Keratinocyte (primary cell): Measurements from ENCODE around the gene POLR2J3. TPM values are rescaled to one million over a fixed set of nuclear protein-coding genes. Genes with fewer than 3 reads are reported as not detected.
"Not testable (repeated sequence)": the region's sequence is repeated elsewhere in the genome, so short reads cannot be mapped to it uniquely, and the experiment has no call there.

Experiments used
- DNase-seq: peaks from one replicate; pipeline ENCODE4 v3.0.0-alpha.2; 2011; ENCODE audit warnings: low read depth, missing footprints, low spot score
- FAIRE-seq: peaks from 2 replicates; lab custom pipeline; 2011; peaks lifted over from hg19 to GRCh38; lab: Jason Lieb, UNC
- H2AFZ ChIP-seq: 2 replicates; pipeline ENCODE4 v1.6.0; 2012; ENCODE audit warnings: low read length, control low read depth, inconsistent platforms; ENCODE audit not compliant: control insufficient read depth
- H3K27ac ChIP-seq: 2 replicates; pipeline ENCODE4 v1.5.1; 2011; ENCODE audit warnings: low read length; ENCODE audit not compliant: control insufficient read depth, insufficient read depth
- H3K27me3 ChIP-seq: 3 replicates; pipeline ENCODE4 v1.6.0; 2011; ENCODE audit warnings: low read length; ENCODE audit not compliant: control insufficient read depth, insufficient read depth; ENCODE audit errors: extremely low read depth
- H3K36me3 ChIP-seq, 2 experiments: 2 replicates in 1 of 2; 3 replicates in 1 of 2; pipeline ENCODE4 v1.5.1; 2011; ENCODE audit warnings: low read length in 2 of 2, mild to moderate bottlenecking in 1 of 2; ENCODE audit not compliant: control insufficient read depth in 2 of 2, insufficient read depth in 2 of 2; ENCODE audit errors: extremely low read depth in 1 of 2
- H3K4me1 ChIP-seq: 3 replicates; pipeline ENCODE4 v1.5.1; 2011; ENCODE audit warnings: low read length; ENCODE audit not compliant: control insufficient read depth, insufficient read depth; ENCODE audit errors: extremely low read depth
- H3K4me2 ChIP-seq: 3 replicates; pipeline ENCODE4 v1.6.0; 2011; ENCODE audit warnings: low read depth, low read length; ENCODE audit not compliant: control insufficient read depth, insufficient read depth; ENCODE audit errors: extremely low read depth
- H3K4me3 ChIP-seq, 3 experiments: fragments of 200-600 bp in 1 of 3; sonication (generic) in 1 of 3; 2 replicates in 2 of 3; 3 replicates in 1 of 3; pipeline ENCODE4 v1.5.1; 2011 to 2016; ENCODE audit warnings: low read length in 3 of 3, mild to moderate bottlenecking in 3 of 3, control low read depth in 2 of 3, inconsistent platforms in 1 of 3, low read depth in 1 of 3, mixed read lengths in 1 of 3, mixed run types in 1 of 3, moderate library complexity in 1 of 3; ENCODE audit not compliant: control insufficient read depth in 2 of 3, insufficient read depth in 2 of 3; ENCODE audit errors: extremely low read depth in 1 of 3
- H3K79me2 ChIP-seq: 2 replicates; pipeline ENCODE4 v1.6.0; 2012; ENCODE audit warnings: low read length; ENCODE audit not compliant: control insufficient read depth, insufficient read depth
- H3K9ac ChIP-seq: 3 replicates; pipeline ENCODE4 v1.6.0; 2011; ENCODE audit warnings: low read length; ENCODE audit not compliant: control insufficient read depth, insufficient read depth; ENCODE audit errors: extremely low read depth
- H3K9me1 ChIP-seq: 3 replicates; pipeline ENCODE4 v1.6.0; 2011; ENCODE audit warnings: low read length; ENCODE audit not compliant: control insufficient read depth, insufficient read depth; ENCODE audit errors: extremely low read depth
- H3K9me3 ChIP-seq: 2 replicates; pipeline ENCODE4 v1.5.1; 2012; ENCODE audit warnings: low read depth, low read length; ENCODE audit not compliant: control insufficient read depth
- H4K20me1 ChIP-seq: 3 replicates; pipeline ENCODE4 v1.6.0; 2011; ENCODE audit warnings: low read length; ENCODE audit not compliant: control insufficient read depth, insufficient read depth; ENCODE audit errors: extremely low read depth
- dilution Hi-C: fragments of 300-500 bp; cut with MboI; formaldehyde crosslinking; loops from one replicate; pipeline ENCODE4 v1.7.0; 2020; ENCODE audit warnings: low sequenced_read_pairs; ENCODE audit not compliant: extremely low pct_ligation_motif_present
- polyA minus RNA-seq, 3 experiments: library from RNA; depleted of rRNA, polyadenylated mRNA; stranded (reverse); fragments of >200 nt; gene quantifications; 1 replicate in 1 of 3; 2 replicates in 1 of 3; 3 replicates in 1 of 3; pipeline ENCODE4 v1.2.3, GENCODE V29; 2011
- polyA plus RNA-seq, 5 experiments: library from polyadenylated mRNA; depleted of rRNA in 3 of 5; stranded (reverse) in 3 of 5; stranded (forward) in 1 of 5; unstranded in 1 of 5; fragments of >200 nt; gene quantifications; 1 replicate in 1 of 5; 2 replicates in 3 of 5; 3 replicates in 1 of 5; pipeline versions ENCODE4 v1.2.1 to v1.2.3, GENCODE V29; 2011 to 2012; ENCODE audit warnings: missing spikeins in 2 of 5, low read depth in 1 of 5, low replicate concordance in 1 of 5
- TF ChIP-seq, protein P1 (sequence below), 3 experiments: IDR thresholded peaks in 1 of 3; conservative IDR thresholded peaks in 1 of 3; optimal IDR thresholded peaks in 1 of 3; 2 replicates in 2 of 3; 3 replicates in 1 of 3; pipeline versions ENCODE3 to v1.5.1; 2011; ENCODE audit warnings: low read length in 3 of 3, mild to moderate bottlenecking in 3 of 3, moderate library complexity in 2 of 3, control low read depth in 1 of 3, inconsistent platforms in 1 of 3; ENCODE audit not compliant: insufficient read depth in 2 of 3; ENCODE audit errors: extremely low read depth in 1 of 3

Gene POLR2J3
- polyA plus RNA-seq (30.0 to 93.6 TPM (median 44.4 TPM) in 3 replicates), polyA minus RNA-seq (18.6 to 72.1 TPM (median 54.8 TPM) in 3 replicates)
- 46.2 TPM for polyA plus RNA-seq (2011; ENCODE audit: low read depth)
- 12.3 and 21.0 TPM in 2 replicates for polyA plus RNA-seq (2011; cell fraction: cytosol; rRNA removed)
- 82.7 and 101 TPM in 2 replicates for polyA plus RNA-seq (2011; cell fraction: nucleus; rRNA removed)
- 33.4 and 46.1 TPM in 2 replicates for polyA plus RNA-seq (2012; ENCODE audit: low replicate concordance)
- polyA minus RNA-seq (2011; cell fraction: cytosol; rRNA and poly(A)+ RNA removed) = 46.0 TPM
- polyA minus RNA-seq (2011; cell fraction: nucleus; rRNA and poly(A)+ RNA removed) = 31.5 and 63.2 TPM in 2 replicates

DNA sequence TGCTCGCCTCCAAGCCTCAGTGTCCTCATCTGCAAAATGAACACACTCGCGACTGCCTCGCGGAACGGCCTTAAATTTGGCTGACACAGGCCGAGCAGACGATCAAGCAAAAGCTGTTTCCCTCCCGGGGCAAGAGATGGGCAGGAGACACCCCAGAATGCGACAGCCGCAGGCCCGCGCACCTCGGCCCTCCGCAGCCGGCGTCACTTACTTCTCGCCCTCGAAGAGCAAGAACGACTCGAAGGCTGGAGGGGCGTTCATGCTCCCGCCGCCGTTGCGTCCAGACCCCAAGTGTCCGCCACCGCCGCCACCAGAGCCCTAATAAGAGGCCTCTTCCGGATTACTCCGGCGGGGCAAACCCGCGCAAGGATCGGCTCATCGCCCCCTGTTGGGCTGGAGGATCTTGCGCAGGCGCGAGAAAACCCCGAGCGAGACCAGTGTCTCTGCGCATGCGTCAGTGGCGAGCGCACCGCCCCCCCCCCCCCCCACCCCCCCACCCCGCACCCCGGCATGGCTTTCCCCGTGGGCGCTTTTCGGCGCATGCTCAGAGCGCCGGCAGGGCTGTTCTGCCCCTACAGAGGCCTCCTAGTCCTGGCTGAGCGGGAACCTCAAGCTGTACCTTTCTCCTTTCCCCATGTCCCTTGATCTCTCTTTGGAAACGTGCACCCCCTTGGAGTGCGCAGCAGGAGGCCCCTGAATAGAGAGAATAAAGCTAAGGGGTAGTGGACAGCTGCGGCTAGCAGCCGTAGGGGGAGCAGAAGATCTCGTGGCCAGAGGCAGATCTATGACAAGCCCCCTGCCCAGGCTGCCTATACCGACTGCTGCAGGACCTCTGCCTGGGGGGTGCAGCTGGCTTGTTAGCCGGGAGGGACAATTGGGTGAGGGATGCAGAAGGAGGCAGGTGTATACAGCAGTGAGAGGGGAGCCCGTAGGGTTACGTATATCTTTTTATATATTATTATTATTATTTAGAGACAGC, at the start of gene POLR2J3:
POLR2J3 (minus strand) TSS at position 323 of the 979 bp plus-strand sequence; CDS start at position 261, 62 bp downstream.
- dilution Hi-C loops = not testable (repeated sequence)

DNA sequence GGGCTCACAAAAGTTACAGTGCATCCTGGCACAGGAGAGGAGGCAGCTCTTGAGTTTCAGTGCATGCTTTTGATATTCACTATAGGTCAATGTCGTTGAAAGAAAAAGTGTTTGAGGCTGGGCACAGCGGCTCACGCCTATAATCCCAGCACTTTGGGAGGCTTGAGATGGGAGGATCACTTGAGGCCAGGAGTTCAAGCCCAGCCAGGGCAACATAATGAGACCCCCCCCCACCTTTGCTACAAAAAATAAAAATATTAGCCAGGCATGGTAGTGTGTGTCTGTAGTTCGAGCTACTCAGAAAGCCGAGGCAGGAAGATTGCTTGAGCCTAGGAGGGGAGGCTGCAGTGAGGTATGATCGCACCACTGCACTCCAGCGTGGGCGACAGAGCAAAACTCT, 45.7 kb upstream of the POLR2J3 start:
- H3K9ac ChIP-seq, H2AFZ ChIP-seq, DNase-seq, H3K4me2 ChIP-seq, H3K27ac ChIP-seq, H3K9me1 ChIP-seq, dilution Hi-C loops, H3K36me3 ChIP-seq, H3K9me3 ChIP-seq, FAIRE-seq, H4K20me1 ChIP-seq, H3K4me3 ChIP-seq, H3K27me3 ChIP-seq, H3K4me1 ChIP-seq, H3K79me2 ChIP-seq: not testable (repeated sequence)

More for the DNA sequence above, at the start of gene POLR2J3:
- Histone ChIP-seq H2AFZ (peak within 1 kb of the TSS; percentile 90), H3K9ac (peak within 1 kb of the TSS; percentile 90), H3K4me2 (peak within 1 kb of the TSS; percentile 32), H3K4me3 (peak within 1 kb of the TSS; percentile 61 to 84 (median 77)), H3K27ac (peak within 1 kb of the TSS; percentile 63)
- not testable (repeated sequence) for FAIRE-seq, H3K9me3 ChIP-seq, H3K27me3 ChIP-seq, H3K4me1 ChIP-seq, H3K36me3 ChIP-seq, H3K79me2 ChIP-seq, H4K20me1 ChIP-seq, H3K9me1 ChIP-seq
- DNase-seq = peak; percentile 48
- TF ChIP-seq, protein P1, sequence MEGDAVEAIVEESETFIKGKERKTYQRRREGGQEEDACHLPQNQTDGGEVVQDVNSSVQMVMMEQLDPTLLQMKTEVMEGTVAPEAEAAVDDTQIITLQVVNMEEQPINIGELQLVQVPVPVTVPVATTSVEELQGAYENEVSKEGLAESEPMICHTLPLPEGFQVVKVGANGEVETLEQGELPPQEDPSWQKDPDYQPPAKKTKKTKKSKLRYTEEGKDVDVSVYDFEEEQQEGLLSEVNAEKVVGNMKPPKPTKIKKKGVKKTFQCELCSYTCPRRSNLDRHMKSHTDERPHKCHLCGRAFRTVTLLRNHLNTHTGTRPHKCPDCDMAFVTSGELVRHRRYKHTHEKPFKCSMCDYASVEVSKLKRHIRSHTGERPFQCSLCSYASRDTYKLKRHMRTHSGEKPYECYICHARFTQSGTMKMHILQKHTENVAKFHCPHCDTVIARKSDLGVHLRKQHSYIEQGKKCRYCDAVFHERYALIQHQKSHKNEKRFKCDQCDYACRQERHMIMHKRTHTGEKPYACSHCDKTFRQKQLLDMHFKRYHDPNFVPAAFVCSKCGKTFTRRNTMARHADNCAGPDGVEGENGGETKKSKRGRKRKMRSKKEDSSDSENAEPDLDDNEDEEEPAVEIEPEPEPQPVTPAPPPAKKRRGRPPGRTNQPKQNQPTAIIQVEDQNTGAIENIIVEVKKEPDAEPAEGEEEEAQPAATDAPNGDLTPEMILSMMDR (optimal IDR thresholded peaks at IDR 0.05 in 1 of 3, IDR thresholded peaks at IDR 0.05 in 1 of 3, conservative IDR thresholded peaks at IDR 0.05 in 1 of 3; ENCODE audit: extremely low read depth in 1 of 3, insufficient read depth in 2 of 3, low read length in 3 of 3) = peak in 1 of 3 experiments; percentile 50

DNA sequence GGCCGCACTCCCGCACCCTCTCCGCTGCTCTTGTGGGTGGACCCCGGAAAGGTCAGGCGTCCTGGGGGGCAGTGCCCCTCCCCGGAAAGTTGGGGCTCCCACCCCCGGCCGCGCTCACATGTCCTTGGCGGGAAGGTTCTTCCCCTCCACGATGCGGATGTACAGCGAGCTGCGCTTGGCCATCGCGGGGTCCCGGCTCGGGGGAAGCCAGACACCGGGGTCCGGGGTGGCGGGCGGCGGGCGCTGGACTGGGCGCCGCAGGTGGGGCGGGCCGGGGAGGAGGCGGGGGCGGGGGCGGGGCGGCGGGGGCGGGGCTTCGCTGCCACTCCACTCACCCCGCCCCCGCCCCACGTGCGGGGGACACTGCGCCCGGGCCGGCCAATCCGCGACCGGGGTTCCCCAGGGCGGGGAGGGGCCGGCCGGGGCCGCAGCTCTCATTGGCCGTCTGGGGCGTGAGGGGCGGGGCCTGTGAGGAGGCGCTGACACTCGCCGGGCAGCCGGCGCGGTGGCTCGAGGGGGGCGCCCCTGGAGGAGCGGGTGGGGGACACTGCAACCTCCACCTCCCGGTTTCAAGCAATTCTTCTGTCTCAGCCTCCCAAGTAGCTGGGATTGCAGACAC, 44.2 kb upstream of the POLR2J3 start, which contains the start of gene RASA4:
RASA4 (minus strand) TSS at position 250 of the 619 bp plus-strand sequence; CDS start at position 183, 67 bp downstream.
- H3K79me2 ChIP-seq, H3K9ac ChIP-seq, H3K9me3 ChIP-seq, H3K27ac ChIP-seq, H3K9me1 ChIP-seq, H3K27me3 ChIP-seq, H3K4me2 ChIP-seq, dilution Hi-C loops, H4K20me1 ChIP-seq, FAIRE-seq, H3K4me1 ChIP-seq, H2AFZ ChIP-seq, H3K36me3 ChIP-seq, DNase-seq: not testable (repeated sequence)
- peak within 1 kb of the TSS in 1 of 3 experiments; percentile 22 for H3K4me3 ChIP-seq

DNA sequence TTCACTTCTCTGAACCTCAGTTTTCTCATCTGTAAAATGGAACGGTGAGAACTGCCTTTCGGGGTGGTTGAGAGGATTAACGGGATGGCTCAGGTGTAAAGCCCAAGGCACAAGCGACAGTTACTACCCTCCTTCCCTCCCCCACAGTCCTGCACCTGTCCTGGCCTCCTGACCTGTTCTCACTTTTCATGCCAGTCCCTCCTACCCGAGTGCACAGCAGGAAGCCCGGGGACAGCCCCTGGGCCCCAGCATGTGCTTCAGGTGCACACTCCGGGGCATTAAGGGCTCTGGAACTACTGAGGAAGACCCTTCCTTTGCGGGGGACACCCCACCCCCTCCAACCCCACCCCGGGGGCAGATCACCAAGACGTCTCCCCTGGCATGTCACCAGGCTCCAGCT, 43.5 kb upstream of the POLR2J3 start:
- dilution Hi-C loops, H2AFZ ChIP-seq, H3K27me3 ChIP-seq, H3K4me1 ChIP-seq, FAIRE-seq, H3K4me3 ChIP-seq, H3K36me3 ChIP-seq, H3K9ac ChIP-seq, H3K9me3 ChIP-seq, DNase-seq, H3K79me2 ChIP-seq, H3K27ac ChIP-seq, H4K20me1 ChIP-seq, H3K9me1 ChIP-seq, H3K4me2 ChIP-seq: not testable (repeated sequence)
